Endothelial cell of umbilical vein (primary cell): ENCODE measurements around the gene SPAG16. TPM values are rescaled to one million over a fixed set of nuclear protein-coding genes. Genes with fewer than 3 reads are reported as not detected.

Experiments
- BruUV-seq: library from RNA; stranded (reverse); fragments of 400-500 nt; replicated peaks from 2 replicates; lab custom pipeline; 2021; lab: Mats Ljungman, UMichigan
- CTCF ChIA-PET: fragments of 300-600, 350-600 bp; sonication (Branson Sonifier 250); formaldehyde crosslinking; loops from one replicate; lab custom pipeline; 2021; ENCODE audit warnings: antibody characterized with exemption, inconsistent platforms; lab: Charles Lee
- POLR2A ChIA-PET: fragments of 300-600, 350-600 bp; sonication (Branson Sonifier 250); formaldehyde crosslinking; loops from one replicate; lab custom pipeline; 2021; ENCODE audit warnings: antibody characterized with exemption, inconsistent platforms; lab: Charles Lee
- DNase-seq: peaks from one replicate; pipeline ENCODE4 v3.0.0-alpha.2; 2011; ENCODE audit warnings: low read depth, low spot score
- FAIRE-seq: peaks from 2 replicates; lab custom pipeline; 2011; peaks lifted over from hg19 to GRCh38; lab: Jason Lieb, UNC
- H2AFZ ChIP-seq: 2 replicates; pipeline ENCODE4 v1.6.0; 2012; ENCODE audit warnings: low read depth, low read length, control low read depth, inconsistent platforms
- H3K27ac ChIP-seq: 2 replicates; pipeline ENCODE4 v1.5.1; 2011; ENCODE audit warnings: low read depth, mild to moderate bottlenecking, control low read depth, low read length, moderate library complexity; ENCODE audit not compliant: insufficient read depth
- H3K27me3 ChIP-seq, 2 experiments: 2 replicates each; pipeline versions ENCODE4 v1.6.0 to v1.6.1; 2011; ENCODE audit warnings: low read length in 2 of 2, mixed read lengths in 1 of 2; ENCODE audit not compliant: control insufficient read depth in 2 of 2, insufficient read depth in 2 of 2
- H3K36me3 ChIP-seq, 2 experiments: 2 replicates in 1 of 2; 3 replicates in 1 of 2; pipeline ENCODE4 v1.5.1; 2011; ENCODE audit warnings: low read length in 2 of 2, mild to moderate bottlenecking in 1 of 2, moderate library complexity in 1 of 2; ENCODE audit not compliant: control insufficient read depth in 2 of 2, insufficient read depth in 2 of 2; ENCODE audit errors: extremely low read depth in 1 of 2
- H3K4me1 ChIP-seq: 3 replicates; pipeline ENCODE4 v1.5.1; 2011; ENCODE audit warnings: mild to moderate bottlenecking, low read length; ENCODE audit not compliant: control insufficient read depth, insufficient read depth; ENCODE audit errors: extremely low read depth
- H3K4me2 ChIP-seq: 2 replicates; pipeline ENCODE4 v1.6.1; 2011; ENCODE audit warnings: low read length, control low read depth, mixed read lengths; ENCODE audit not compliant: insufficient read depth
- H3K4me3 ChIP-seq, 3 experiments: fragments of 200-600 bp in 1 of 3; sonication (generic), shearing (Covaris generic) in 1 of 3; replicated peaks in 1 of 3; 2 replicates each; pipeline ENCODE4 v1.5.1; 2011 to 2016; ENCODE audit warnings: control low read depth in 3 of 3, low read length in 3 of 3, mild to moderate bottlenecking in 2 of 3, inconsistent platforms in 1 of 3, low read depth in 1 of 3, moderate library complexity in 1 of 3; ENCODE audit not compliant: insufficient read depth in 1 of 3
- H3K79me2 ChIP-seq: 2 replicates; pipeline ENCODE4 v1.6.0; 2012; ENCODE audit warnings: low read length, inconsistent platforms; ENCODE audit not compliant: control insufficient read depth, insufficient read depth
- H3K9ac ChIP-seq: replicated peaks from 2 replicates; pipeline ENCODE3; 2011; ENCODE audit warnings: low read length, control low read depth; ENCODE audit not compliant: insufficient read depth; ENCODE audit errors: extremely low read depth
- H3K9me1 ChIP-seq: replicated peaks from 3 replicates; pipeline ENCODE4 v1.6.0; 2011; ENCODE audit warnings: mild to moderate bottlenecking, low read length; ENCODE audit not compliant: control insufficient read depth, insufficient read depth; ENCODE audit errors: extremely low read depth
- H3K9me3 ChIP-seq: replicated peaks from 2 replicates; pipeline ENCODE4 v1.5.1; 2012; ENCODE audit warnings: low read length, inconsistent platforms; ENCODE audit not compliant: control insufficient read depth, insufficient read depth
- H4K20me1 ChIP-seq: replicated peaks from 2 replicates; pipeline ENCODE3; 2011; ENCODE audit warnings: mild to moderate bottlenecking, low read length; ENCODE audit not compliant: control insufficient read depth, insufficient read depth; ENCODE audit errors: extremely low read depth
- EZH2 ChIP-seq: IDR thresholded peaks from 2 replicates; pipeline ENCODE4 v1.6.1; 2012; ENCODE audit warnings: borderline replicate concordance, low read depth, mild to moderate bottlenecking, moderate library complexity, low read length, inconsistent platforms; ENCODE audit not compliant: severe bottlenecking
- FOS ChIP-seq: IDR thresholded peaks from 2 replicates; pipeline ENCODE4 v1.6.1; 2011; ENCODE audit warnings: mild to moderate bottlenecking, low read length, moderate library complexity, borderline replicate concordance; ENCODE audit not compliant: insufficient read depth
- GATA2 ChIP-seq: IDR thresholded peaks from 2 replicates; pipeline ENCODE4 v1.7.0; 2011; ENCODE audit warnings: low read depth, mild to moderate bottlenecking, moderate library complexity, mixed read lengths, low read length; ENCODE audit not compliant: insufficient read length, insufficient read depth
- JUN ChIP-seq: IDR thresholded peaks from 2 replicates; pipeline ENCODE4 v1.6.1; 2011; ENCODE audit warnings: borderline replicate concordance, low read depth; ENCODE audit not compliant: insufficient read length, insufficient read depth
- MYC ChIP-seq: IDR thresholded peaks from one replicate; pipeline ENCODE4 v1.6.1; 2011; ENCODE audit warnings: mild to moderate bottlenecking, low read depth, low read length
- POLR2A ChIP-seq: IDR thresholded peaks from 2 replicates; pipeline ENCODE4 v1.6.1; 2012; ENCODE audit warnings: low read depth, mild to moderate bottlenecking, control low read depth, low read length
- POLR2AphosphoS5 ChIP-seq: IDR thresholded peaks from 2 replicates; pipeline ENCODE4 v1.6.1; 2012; ENCODE audit warnings: low read depth, mild to moderate bottlenecking, control low read depth, low read length, moderate library complexity; ENCODE audit not compliant: insufficient read depth
- dilution Hi-C: fragments of 300-500 bp; cut with MboI; formaldehyde crosslinking; loops from one replicate; pipeline ENCODE4 v1.15.0; 2019; ENCODE audit warnings: low sequenced_read_pairs; ENCODE audit not compliant: extremely low pct_ligation_motif_present
- intact Hi-C: fragments of 100-400 bp; cut with micrococcal nuclease; formaldehyde crosslinking; loops from one replicate; pipeline ENCODE4 v1.10.0; 2022
- polyA plus RNA-seq, 4 experiments: library from polyadenylated mRNA; depleted of rRNA in 3 of 4; stranded (reverse) in 3 of 4; unstranded in 1 of 4; fragments of >200 nt; gene quantifications; 2 replicates each; pipeline versions ENCODE4 v1.2.1 to v1.2.3, GENCODE V29; 2011 to 2012; ENCODE audit warnings: missing spikeins in 1 of 4
- total RNA-seq: library from RNA; stranded (reverse); gene quantifications from 2 replicates; pipeline ENCODE4 v1.2.3, GENCODE V29; 2021
- TF ChIP-seq, protein P1 (sequence below): IDR thresholded peaks from 2 replicates; pipeline ENCODE4 v1.6.1; 2011; ENCODE audit not compliant: insufficient read depth, insufficient read length
- TF ChIP-seq, protein P2 (sequence below), 2 donors: IDR thresholded peaks; 1 replicate in 1 of 2; 2 replicates in 1 of 2; pipeline ENCODE4 v1.5.1; 2011; ENCODE audit warnings: low read length in 2 of 2, mild to moderate bottlenecking in 2 of 2, moderate library complexity in 2 of 2, control low read depth in 1 of 2, inconsistent platforms in 1 of 2, low read depth in 1 of 2; ENCODE audit not compliant: insufficient read depth in 1 of 2; ENCODE audit errors: extremely low read depth in 1 of 2

SPAG16 gene
- total and polyA plus RNA-seq, 2 donors (not counting 3 experiments of a cell fraction or from before 2014, with no cell fraction given), result 4.0 to 7.7 TPM

DNA sequence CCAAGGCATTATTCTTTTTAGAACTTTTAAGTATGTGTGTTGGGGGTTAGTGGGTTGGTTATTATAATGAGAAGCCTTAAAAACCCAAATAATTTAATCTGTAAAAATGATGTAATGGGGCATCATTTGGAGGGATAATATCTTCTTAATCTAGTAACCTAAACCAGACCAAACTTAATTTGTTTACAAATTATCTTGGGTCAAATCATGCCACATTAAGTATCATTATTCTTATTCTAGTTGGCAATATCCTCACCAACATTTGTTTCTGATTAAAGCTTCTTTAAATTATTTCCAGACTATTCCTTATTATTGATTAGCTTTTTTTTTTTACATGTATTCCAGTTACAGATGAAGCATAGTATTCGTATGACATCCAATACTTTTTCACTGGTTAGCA is 1041.1 kb downstream of the SPAG16 start:
- intact Hi-C loops, result no loop called here
- FAIRE-seq, result no peak
- no peak for TF ChIP-seq MYC
- TF ChIP-seq FOS, result no peak
- TF ChIP-seq EZH2, result no peak
- TF ChIP-seq POLR2AphosphoS5, result no peak
- no peak for TF ChIP-seq JUN
- no peak for TF ChIP-seq GATA2
- TF ChIP-seq, protein P1, sequence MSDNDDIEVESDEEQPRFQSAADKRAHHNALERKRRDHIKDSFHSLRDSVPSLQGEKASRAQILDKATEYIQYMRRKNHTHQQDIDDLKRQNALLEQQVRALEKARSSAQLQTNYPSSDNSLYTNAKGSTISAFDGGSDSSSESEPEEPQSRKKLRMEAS, result no peak
- TF ChIP-seq, protein P2, sequence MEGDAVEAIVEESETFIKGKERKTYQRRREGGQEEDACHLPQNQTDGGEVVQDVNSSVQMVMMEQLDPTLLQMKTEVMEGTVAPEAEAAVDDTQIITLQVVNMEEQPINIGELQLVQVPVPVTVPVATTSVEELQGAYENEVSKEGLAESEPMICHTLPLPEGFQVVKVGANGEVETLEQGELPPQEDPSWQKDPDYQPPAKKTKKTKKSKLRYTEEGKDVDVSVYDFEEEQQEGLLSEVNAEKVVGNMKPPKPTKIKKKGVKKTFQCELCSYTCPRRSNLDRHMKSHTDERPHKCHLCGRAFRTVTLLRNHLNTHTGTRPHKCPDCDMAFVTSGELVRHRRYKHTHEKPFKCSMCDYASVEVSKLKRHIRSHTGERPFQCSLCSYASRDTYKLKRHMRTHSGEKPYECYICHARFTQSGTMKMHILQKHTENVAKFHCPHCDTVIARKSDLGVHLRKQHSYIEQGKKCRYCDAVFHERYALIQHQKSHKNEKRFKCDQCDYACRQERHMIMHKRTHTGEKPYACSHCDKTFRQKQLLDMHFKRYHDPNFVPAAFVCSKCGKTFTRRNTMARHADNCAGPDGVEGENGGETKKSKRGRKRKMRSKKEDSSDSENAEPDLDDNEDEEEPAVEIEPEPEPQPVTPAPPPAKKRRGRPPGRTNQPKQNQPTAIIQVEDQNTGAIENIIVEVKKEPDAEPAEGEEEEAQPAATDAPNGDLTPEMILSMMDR (IDR thresholded peaks at IDR 0.05; ENCODE audit: extremely low read depth in 1 of 2, insufficient read depth in 1 of 2, low read depth in 1 of 2, low read length in 2 of 2), result no peak
- TF ChIP-seq POLR2A, result no peak
- Histone ChIP-seq H3K27me3 (no peaks in the 10 kb centered on the region), H4K20me1 (no peaks in the 10 kb centered on the region), H3K27ac (no peak overlapping the region), H3K4me3 (no peak overlapping the region), H3K9me3 (no peaks in the 10 kb centered on the region), H3K9me1 (no peaks in the 10 kb centered on the region), H3K4me2 (no peak overlapping the region), H3K4me1 (no peaks in the 10 kb centered on the region), H2AFZ (no peak overlapping the region), H3K9ac (no peak overlapping the region), H3K36me3 (no peaks in the 10 kb centered on the region), H3K79me2 (no peaks in the 10 kb centered on the region)
- CTCF ChIA-PET, result no interaction called here
- dilution Hi-C loops, result no loop called here
- POLR2A ChIA-PET, result no interaction called here
- BruUV-seq, result no TSS peak
- DNase-seq, result no peak
